SHP77 (cell line): ENCODE measurements around the gene KMT2A.
A peak's percentile ranks its signal among the peaks of the same experiment; 100 is the strongest.
"Not testable (repeated sequence)": the region's sequence is repeated elsewhere in the genome, so short reads cannot be mapped to it uniquely, and the experiment has no call there.

Experiments used
- DNase-seq, 2 experiments: peaks; one replicate each; lab custom pipeline; 2025; lab: John Stamatoyannopoulos, UW

Gene KMT2A

DNA sequence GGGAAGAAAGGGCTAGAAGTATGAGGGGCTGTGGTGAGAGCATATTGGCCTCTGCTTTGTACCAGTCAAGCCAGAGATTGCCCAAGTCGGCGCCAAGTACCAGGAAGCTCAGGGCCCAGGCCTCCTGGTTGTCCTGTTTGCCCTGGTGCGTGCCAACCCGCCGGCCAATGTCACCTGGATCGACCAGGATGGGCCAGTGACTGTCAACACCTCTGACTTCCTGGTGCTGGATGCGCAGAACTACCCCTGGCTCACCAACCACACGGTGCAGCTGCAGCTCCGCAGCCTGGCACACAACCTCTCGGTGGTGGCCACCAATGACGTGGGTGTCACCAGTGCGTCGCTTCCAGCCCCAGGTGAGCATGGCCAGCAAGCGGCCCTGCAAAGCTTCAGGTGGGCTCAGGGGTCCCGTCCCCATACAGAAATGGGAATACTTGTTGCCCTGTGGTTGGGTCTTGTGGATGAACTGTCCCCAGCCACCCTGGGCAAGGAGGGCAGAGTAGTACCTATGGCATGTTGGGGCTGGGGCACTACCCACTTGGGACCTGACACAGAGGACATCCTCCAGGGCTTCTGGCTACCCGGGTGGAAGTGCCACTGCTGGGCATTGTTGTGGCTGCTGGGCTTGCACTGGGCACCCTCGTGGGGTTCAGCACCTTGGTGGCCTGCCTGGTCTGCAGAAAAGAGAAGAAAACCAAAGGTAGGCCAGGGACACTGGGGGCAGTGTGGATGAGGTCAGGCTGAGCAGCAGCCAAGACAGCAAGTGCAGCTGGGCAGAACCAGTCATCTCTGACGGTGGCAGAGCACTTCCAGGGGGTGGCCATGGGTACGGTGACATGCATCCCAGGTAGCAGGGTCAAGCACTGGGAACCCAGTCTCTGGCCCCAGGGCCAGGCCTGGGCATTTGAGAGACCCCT is 96.8 kb downstream of the KMT2A start:
- no peak for DNase-seq

DNA sequence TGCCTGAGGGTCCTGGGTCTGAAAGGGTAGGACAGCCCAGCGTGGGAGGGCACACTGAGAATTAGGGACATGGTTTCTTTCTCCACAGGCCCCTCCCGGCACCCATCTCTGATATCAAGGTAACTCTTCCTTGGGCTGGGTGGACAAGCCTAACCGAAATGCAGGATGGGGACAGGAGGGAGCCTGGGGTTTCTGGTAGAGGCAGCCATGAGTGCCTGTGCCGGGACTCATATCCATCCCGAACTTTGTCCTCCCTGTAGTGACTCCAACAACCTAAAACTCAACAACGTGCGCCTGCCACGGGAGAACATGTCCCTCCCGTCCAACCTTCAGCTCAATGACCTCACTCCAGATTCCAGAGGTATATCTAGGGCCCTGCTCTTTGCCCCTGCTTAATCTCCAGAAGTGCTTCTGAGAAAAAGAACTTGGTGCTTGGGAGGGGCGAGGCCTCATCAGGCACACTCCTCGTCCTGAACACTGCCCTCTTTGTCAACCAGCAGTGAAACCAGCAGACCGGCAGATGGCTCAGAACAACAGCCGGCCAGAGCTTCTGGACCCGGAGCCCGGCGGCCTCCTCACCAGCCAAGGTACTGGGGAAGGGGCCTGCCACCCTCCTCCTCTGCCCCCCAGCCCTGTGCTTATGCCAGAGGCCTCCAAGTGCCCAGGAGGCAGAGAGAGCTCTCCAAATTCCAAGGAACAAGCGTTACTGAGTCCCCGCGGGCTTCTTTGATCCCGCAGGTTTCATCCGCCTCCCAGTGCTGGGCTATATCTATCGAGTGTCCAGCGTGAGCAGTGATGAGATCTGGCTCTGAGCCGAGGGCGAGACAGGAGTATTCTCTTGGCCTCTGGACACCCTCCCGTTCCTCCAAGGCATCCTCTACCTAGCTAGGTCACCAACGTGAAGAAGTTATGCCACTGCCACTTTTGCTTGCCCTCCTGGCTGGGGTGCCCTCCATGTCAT is 97.8 kb downstream of the KMT2A start:
- no peak for DNase-seq

DNA sequence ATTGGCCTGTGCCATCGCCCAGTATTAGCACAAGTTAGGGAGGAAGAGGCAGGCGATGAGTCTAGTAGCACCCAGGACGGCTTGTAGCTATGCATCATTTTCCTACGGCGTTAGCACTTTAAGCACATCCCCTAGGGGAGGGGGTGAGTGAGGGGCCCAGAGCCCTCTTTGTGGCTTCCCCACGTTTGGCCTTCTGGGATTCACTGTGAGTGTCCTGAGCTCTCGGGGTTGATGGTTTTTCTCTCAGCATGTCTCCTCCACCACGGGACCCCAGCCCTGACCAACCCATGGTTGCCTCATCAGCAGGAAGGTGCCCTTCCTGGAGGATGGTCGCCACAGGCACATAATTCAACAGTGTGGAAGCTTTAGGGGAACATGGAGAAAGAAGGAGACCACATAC is 99.0 kb downstream of the KMT2A start:
- DNase-seq = no peak

DNA sequence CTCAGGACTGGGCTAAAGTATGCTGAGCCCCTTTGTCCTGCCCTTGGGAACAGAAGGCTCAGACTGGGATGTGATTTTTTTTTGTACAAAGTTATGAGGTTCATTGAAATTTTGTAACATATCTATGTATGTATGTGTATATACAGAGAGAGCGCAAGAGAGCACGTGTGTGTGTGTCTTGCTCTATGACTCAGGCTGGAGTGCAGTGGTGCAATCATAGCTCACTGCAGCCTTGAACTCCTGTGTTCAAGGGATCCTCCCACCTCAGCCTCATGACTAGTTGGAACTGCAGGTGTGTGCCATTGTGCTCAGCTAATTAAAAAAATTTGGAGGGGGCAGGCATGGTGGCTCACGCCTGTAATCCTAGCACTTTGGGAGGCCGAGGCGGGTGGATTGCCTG is 100.4 kb downstream of the KMT2A start:
- DNase-seq = no peak

DNA sequence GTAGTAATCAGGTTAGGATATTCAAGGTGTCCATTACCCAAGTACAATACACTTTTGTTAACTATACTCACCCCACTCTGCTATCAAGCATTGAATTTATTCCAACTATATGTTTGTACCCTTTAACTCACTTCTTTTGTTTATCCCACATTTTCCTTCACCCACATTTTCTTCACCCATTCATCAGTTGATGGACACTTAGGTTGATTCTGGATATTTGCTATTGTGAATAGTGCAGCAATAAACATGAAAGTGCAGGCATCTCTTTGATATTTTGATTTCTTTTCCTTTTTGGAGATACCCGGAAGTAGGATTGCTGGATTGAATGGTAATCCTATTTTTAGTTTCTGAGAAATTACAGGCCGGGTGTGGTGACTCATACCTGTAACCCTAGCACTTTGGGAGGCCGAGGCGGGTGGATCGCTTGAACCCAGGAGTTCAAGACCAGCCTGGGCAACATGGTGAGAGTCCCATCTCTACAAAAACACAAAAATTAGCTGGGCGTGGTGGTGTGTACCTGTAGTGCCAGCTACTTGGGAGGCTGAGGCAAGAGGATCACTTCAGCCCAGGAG is 101.2 kb downstream of the KMT2A start:
- DNase-seq = no peak

DNA sequence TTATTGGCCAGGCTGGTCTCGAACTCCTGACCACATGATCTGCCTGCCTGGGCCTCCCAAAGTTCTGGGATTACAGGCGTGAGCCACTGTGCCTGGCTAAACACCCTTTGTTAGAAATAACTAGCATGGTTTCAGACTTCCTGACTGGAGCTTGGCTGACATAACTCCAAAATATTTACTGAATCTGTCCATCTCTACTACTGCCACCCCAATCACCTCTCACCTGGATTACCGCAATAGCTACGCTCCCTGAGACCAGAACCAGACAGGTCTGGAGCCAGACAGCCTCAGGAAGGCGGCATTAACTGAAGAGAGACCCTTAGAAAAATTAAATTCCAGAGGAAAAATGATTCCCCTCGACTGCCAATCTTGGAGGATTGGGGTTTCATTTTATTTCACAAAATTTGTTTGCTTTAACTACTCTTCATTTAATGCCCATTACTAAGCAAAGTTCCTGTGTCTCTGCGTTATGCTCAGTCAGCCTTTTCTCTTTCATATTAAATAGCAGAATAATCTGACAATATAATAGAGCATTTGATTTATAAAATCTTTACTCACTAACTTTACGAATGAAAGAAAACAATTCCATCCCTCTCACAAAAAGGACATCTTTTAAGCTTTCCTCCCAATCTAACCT is 107.8 kb downstream of the KMT2A start:
- no peak for DNase-seq

DNA sequence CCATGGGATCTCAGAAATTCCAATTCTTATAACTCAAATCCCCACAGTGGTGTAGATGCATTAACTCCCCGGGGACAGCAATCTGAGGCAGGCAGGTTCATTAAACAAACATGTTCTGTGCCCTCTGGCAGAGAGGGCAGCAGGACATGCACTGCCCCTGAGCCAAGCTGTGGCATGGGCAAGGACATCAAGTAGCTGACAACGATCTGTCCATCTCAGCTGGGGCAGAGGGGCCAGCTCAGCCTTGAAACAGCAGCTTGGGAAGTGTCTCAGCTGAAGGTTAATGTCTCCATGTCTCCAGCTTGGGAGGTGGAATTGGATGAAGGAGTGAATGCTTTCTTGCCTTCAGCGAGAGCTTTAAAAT is 108.3 kb downstream of the KMT2A start:
- DNase-seq = no peak

DNA sequence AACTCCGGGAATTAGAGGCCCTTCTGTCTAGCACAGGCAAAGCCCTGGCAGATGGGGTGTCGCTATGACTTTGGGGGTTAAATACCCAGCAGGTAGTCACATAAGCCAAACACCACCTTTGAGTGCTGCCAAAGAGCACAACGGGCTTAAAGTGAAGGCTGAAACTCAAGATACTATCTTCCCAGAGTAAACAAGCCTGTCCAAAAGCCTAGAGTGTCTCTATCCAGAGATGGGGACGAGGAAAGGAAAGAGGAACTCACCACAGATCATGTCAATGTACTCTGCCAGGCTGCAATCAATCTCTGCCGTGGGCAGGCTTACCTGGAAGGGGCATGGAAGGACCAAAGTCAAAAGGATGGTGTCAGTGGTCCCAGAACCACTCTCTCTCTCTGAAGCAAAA is 109.2 kb downstream of the KMT2A start:
- DNase-seq = no peak

DNA sequence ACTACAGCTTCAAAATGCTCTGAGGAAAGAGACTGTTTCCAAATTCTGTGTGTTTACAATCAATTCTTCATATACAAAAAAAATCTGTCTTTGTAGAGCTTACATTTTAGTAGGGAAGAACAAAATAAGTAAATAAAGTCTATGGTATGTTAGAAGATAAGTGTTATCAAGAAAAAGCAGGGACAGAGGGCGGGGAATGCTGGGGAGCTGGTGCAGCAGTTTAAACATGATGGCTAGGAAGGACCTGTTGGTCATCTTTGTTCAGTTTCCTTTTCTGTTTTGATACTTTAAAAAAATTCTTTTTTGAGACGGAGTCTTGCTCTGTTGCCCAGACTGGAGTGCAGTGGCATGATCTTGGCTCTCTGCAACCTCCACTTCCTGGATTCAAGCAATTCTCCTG is 110.8 kb downstream of the KMT2A start:
- DNase-seq = no peak

DNA sequence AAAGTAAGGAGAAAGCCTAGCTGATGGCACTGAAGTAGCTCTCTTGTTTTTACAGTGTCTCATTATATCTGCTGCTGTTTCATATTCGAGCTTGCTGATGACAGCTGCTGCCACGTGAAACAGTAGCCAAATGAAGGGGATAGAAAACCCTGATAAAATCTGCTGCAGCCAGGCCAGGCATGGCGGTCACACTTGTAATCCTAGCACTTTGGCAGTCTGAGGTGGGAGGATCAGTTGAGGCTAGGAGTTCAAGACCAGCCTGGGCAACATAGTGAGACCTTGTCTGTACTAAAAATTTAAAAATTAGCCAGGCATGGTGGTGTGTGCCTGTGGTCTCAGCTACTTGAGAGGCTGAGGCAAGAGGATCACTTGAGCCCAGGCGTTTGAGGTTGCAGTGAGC is 116.0 kb downstream of the KMT2A start:
- DNase-seq = no peak

DNA sequence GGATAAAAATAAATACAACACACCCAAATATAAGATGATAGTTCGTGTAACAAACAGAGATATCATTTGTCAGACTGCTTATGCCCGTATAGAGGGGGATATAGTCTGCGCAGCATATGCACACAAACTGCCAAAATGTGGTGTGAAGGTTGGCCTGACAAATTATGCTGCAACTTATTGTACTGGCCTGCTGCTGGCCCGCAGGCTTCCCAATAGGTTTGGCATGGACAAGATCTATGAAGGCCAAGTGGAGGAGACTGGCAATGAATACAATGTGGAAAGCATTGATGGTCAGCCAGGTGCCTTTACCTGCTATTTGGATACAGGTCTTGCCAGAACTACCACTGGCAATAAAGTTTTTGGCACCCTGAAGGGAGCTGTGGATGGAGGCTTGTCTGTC is 124.5 kb downstream of the KMT2A start:
- DNase-seq = no peak

DNA sequence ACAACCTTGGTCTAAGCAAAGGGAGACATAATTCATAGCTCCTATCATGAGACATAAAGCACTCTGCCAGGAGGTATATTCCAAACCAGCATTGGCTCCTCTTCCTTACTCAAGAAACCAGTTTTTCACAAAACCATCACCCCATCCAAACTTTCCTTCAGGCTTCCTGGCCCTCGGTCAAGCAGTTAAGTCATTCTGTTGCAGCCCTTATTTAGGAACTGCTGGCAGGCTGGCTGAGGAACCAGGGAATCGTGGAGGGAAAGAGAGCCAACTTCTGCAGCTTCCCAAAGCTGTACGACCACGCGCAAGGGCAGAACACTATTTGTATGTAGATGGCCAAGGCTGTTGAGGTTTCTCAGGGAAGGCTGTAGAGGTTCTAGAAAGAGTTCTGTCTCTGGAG is 128.8 kb downstream of the KMT2A start:
- no peak for DNase-seq

DNA sequence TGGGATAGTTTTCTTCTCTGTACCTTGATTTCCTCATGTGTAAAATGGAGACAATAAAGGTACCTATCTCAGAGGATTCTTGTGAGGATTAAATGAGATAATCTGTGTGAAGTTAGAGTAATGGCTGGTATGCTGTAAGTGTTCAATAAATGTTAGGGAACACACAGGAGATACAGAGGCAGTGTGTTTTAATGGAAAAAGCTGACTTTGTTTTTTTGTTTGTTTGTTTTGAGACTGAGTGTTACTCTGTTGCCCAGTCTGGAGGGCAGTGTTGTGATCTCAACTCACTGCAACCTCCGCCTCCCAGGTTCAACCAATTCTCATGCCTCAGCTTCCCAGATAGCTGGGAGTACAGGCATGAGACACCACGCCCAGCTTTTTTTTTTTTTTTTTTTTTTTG is 133.4 kb downstream of the KMT2A start:
- DNase-seq = no peak

DNA sequence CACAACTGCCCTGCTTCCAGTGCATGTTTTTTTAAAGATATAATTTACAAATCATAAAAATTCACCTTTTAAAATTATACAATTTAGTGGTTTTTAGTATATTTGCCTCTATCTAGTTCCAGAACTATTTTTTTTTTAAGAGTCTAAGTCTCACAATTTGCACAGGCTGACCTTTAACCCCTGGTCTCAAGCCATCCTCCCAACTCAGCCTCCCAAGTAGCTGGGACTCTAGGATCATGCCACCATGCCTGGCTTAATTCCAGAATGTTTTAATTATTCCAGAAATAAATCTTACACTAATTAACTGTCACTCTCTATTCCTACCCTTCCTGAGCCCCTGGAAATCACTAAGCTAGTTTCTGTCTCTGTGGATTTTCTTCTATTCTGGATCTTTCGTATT is 134.5 kb downstream of the KMT2A start:
- DNase-seq = no peak

DNA sequence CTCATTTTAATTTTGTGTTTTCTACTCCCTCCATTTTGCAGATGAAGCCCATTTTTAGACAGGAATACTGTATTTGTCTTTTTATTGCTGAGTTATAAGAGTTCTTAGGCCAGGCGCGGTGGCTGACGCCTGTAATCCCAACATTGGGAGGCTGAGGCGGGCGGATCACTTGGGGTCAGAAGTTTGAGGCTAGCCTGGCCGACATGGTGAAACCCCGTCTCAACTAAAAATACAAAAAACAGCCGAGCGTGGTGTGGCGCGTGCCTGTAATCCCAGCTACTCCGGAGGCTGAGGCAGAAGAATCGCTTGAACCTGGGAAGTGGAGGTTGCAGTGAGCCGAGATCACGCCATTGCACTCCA is 135.4 kb downstream of the KMT2A start:
- DNase-seq = not testable (repeated sequence)

DNA sequence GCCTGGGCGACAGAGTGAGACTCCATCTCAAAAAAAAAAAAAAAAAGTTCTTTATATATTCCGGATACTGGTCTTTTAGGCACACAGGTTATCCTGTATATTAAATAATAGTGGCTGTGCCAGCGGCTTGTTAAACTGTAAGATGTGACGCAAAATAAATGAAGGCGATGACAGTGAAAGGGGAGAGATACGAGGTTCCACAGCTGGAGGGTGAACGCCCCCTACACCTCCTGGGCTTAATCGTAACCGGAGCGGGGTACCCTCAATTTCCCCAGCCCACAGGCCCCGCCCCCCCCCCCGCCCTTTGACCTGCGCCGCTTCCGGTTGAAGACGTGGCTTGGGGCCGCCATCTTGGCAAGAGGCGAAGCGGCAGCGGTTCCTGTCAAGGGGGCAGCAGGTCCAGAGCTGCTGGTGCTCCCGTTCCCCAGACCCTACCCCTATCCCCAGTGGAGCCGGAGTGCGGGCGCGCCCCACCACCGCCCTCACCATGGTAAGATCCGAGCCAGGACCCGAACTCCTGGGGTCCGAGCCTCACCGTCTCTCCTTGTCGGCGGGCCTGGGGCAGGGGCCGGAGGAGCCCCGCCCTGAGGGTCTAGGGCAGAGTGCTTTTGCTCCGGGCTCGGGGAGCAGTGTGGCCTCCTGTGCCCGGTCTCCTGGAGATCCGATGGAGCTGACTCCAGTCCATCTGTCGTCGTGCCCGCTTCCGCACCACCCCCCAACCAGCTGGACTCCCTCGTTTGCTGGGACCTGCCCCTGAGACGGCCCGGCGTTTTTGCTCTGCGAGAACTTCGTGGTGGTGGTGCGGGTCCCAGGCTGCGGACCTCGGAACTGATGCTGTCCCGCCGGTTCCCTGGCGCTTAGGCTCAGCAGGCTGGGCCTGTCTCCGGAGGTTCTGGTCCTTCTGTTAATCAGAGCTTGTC is 136.0 kb downstream of the KMT2A start, which contains the start of gene ARCN1:
Gene ARCN1 (plus strand): TSS at position 349 of the 920 bp plus-strand sequence. CDS start 139 bp downstream, at position 488.
- DNase-seq = peak; percentile 28 to 77

DNA sequence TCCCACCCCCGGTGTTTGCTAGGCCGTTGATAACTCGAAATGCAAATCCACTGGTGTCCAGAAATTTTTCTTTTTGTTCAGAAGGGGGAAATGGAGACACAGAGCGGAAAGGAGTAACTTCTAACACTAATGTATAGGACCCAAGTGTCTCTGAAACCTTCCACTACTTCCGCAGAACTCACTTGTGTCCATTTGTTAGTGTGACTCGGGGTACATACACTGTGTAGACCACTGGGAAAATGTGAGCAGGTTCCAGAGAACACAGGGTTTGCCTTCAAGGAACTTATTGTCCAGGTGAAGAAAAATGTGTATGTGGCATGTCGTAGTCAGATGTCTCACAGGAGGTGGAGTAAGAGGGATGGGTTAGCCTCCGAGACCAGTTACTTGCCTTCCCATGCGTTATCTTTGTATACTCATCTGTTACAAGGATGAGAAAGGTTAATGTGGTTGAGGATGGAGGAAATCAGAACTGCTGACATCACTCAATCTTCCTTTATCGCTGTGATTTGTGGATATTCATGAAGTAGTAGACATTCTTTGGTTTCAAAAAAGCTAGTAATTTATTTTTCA is 136.8 kb downstream of the KMT2A start:
- no peak for DNase-seq

DNA sequence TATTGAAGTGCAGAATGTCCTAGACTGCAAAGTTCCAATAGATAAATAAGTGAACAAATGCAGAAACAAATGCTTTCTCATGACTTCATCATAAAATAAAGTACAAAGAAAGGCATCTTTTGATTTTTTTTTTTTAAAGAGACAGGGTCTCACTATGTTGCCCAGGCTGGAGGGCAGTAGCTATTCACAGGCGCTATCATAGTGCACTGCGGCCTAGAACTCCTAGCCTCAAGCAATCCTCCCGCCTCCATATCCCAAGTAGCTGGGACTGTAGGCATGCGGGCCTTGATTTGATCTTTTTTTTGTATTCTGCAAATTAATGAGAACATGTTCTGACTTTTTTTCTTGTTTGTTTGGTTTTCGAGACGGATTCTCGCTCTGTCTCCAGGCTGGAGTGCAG is 138.3 kb downstream of the KMT2A start:
- DNase-seq = no peak
